ENCODE data around the gene TMIGD3. TPM values are rescaled to one million over a fixed set of nuclear protein-coding genes. Genes with fewer than 3 reads are reported as not detected.
"Not testable (repeated sequence)": the region's sequence is repeated elsewhere in the genome, so short reads cannot be mapped to it uniquely, and the experiment has no call there.

The TMIGD3 gene
- not detected in 2 replicates for total RNA-seq

DNA sequence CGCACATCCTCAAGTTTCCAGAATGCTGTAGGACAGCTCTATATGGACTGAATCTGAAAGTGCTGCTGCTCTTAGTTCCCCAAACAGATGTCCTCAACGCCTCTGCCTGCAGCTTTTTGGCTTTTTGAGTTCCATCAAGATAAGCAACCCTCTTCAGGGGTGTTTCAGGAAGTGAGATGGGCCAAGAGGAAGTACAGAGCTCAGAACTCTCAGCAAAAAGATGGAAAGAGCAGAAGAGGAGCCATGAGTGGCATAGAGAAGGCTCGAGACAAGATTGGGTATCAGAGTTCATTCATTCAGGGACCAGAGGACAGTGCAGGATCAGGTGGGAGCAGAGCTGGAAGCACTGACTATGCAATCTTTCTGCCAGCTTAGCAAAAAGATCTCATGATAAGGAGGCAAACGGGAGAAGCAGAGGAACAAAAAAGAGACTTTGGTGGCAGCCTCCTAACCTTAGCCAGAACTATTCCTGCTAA, at the start of gene TMIGD3, which contains the start of gene ADORA3:
TSS of gene TMIGD3 (minus strand) at position 49 of the 476 bp plus-strand sequence. CDS start 279 bp downstream, outside the sequence.
TSS of gene ADORA3 (minus strand) at position 49 of the 476 bp plus-strand sequence. CDS start 279 bp downstream, outside the sequence.
- no peak within 1 kb of the TSS for H3K4me3 Mint-ChIP-seq

DNA sequence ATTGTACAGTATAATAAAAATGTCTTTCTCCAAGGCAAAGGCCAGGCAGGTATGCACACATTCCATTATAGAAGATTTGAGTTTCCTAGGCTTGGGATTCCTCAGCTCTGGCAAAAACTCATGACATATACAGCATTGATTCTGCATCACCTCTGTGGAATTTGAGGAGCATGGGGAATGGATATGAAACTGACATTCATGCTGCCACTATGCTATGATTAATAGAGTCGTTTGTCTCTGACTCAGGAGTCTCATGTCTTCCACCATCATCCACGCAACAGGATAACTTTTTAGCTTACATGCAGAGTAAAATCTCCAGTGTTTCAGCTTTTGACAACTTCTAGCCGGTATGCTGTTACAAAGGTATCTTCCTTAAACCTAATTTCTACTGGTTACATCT, 49.8 kb upstream of the TMIGD3 start:
- peaks cover 17% of the 10 kb centered on the region for H3K4me1 Mint-ChIP-seq (ENCODE audit: low read depth)
- DNase-seq (ENCODE audit: low spot score), result no peak
- no peak overlapping the region for H3K4me3 Mint-ChIP-seq
- no peak overlapping the region for H3K27ac Mint-ChIP-seq
- intact Hi-C loops (cut with micrococcal nuclease), result loop anchor here (5.0 kb wide), 1 partner anchor 36 kb away; no protein-coding TSS in a partner anchor
- peaks cover 32% of the 10 kb centered on the region for H3K27me3 Mint-ChIP-seq (ENCODE audit: insufficient read depth)
- H3K9me3 Mint-ChIP-seq, result no peaks in the 10 kb centered on the region
- H3K36me3 Mint-ChIP-seq (ENCODE audit: low read depth), result peaks cover 6% of the 10 kb centered on the region

More for the DNA sequence above, at the start of gene TMIGD3, which contains the start of gene ADORA3:
- H3K9me3 Mint-ChIP-seq, result peaks cover 7% of the 10 kb centered on the region
- DNase-seq (ENCODE audit: low spot score), result no peak
- peaks cover 3% of the 10 kb centered on the region for H3K36me3 Mint-ChIP-seq (ENCODE audit: low read depth)
- intact Hi-C loops (cut with micrococcal nuclease), result no loop called here
- peaks cover 49% of the 10 kb centered on the region for H3K4me1 Mint-ChIP-seq (ENCODE audit: low read depth)
- H3K27me3 Mint-ChIP-seq (ENCODE audit: insufficient read depth), result no peaks in the 10 kb centered on the region
- H3K27ac Mint-ChIP-seq, result peak within 1 kb of the TSS; percentile 19

GRCh38 chr1:111552587-111552986, 49.2 kb upstream of the TMIGD3 start:
- peaks cover 37% of the 10 kb centered on the region for H3K27me3 Mint-ChIP-seq (ENCODE audit: insufficient read depth)
- DNase-seq (ENCODE audit: low spot score), result no peak
- intact Hi-C loops (cut with micrococcal nuclease), result loop anchor here (5.0 kb wide), 1 partner anchor 35 kb away; no protein-coding TSS in a partner anchor
- H3K4me1 Mint-ChIP-seq (ENCODE audit: low read depth), result peaks cover 17% of the 10 kb centered on the region
- H3K9me3 Mint-ChIP-seq, result no peaks in the 10 kb centered on the region
- H3K27ac Mint-ChIP-seq, result no peak overlapping the region
- no peak overlapping the region for H3K4me3 Mint-ChIP-seq
- peaks cover 6% of the 10 kb centered on the region for H3K36me3 Mint-ChIP-seq (ENCODE audit: low read depth)

DNA sequence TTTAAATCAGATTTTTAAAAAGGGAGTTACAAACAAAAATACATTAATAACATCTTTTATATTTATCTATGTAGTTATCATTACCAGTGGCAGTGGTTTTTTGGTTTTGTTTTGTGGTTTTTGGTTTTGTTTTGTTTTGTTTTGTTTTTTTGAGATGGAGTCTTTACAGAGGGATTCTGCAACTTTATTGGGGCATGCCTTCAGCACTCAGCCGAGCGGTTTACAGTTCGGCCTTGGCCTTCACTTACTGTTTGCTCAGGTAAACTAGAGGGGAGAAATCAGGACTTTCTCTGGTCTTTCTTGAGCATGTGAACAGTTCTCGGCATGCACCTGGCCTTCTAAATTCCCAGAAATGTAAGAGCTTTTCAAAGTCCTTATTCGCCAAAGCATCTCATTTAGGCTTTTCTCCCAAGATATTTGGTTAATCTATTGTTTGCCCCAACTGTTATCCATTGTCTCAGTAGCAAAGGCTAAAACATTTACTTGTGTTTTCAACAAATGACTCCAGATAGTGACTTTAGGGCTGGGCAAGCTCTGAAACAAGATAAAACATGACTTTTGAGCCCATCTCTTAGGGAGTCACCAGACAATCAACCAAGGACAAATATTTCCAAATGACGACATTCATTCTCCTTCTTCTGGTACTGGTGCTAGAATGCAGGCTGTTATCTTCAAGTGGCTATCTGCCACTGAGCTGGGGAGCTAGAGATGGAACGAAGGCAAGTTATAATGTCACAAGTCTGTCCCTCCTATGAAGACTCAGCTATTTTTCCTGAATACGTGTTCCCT, 48.4 kb upstream of the TMIGD3 start:
- Mint-ChIP-seq H3K9me3 (no peaks in the 10 kb centered on the region), H3K4me3 (no peak overlapping the region), H3K27me3 (ENCODE audit: insufficient read depth) (peaks cover 34% of the 10 kb centered on the region), H3K36me3 (ENCODE audit: low read depth) (peaks cover 6% of the 10 kb centered on the region), H3K4me1 (ENCODE audit: low read depth) (peaks cover 16% of the 10 kb centered on the region), H3K27ac (no peak overlapping the region)
- intact Hi-C loops (cut with micrococcal nuclease), result loop anchor here (5.0 kb wide), 1 partner anchor 35 kb away; no protein-coding TSS in a partner anchor
- no peak for DNase-seq (ENCODE audit: low spot score)

- DNase-seq (ENCODE audit: low spot score); H3K4me3 Mint-ChIP-seq; intact Hi-C loops (cut with micrococcal nuclease); H3K27ac Mint-ChIP-seq; H3K4me1 Mint-ChIP-seq (ENCODE audit: low read depth): not testable (repeated sequence)
- H3K27me3 Mint-ChIP-seq (ENCODE audit: insufficient read depth), result peaks cover 37% of the 10 kb centered on the region
- peaks cover 12% of the 10 kb centered on the region for H3K36me3 Mint-ChIP-seq (ENCODE audit: low read depth)
- peaks cover 12% of the 10 kb centered on the region for H3K9me3 Mint-ChIP-seq
These were observed 44.4 kb upstream of the TMIGD3 start for GRCh38 chr1:111547786-111548185.

DNA sequence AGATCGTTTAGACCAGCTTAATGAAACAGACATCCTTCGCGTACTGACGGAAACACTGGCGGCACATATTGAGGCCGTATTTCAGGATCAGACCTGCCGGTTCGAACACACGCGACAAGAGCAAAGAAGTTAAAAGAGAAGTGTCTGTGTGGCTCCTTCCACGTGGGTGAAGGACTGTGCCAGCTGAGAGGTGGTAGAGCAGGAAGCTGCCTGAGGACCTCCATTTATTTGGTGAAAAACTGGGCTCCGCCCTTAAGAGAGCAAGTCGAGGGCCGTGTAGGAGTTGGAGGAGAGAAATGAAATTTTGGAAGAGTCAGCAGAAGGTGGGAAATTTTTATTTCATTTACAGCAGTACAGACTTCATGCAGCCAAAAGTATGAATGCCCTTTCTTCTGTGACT, 38.8 kb upstream of the TMIGD3 start:
- H3K4me3 Mint-ChIP-seq, result no peak overlapping the region
- peaks cover 12% of the 10 kb centered on the region for H3K9me3 Mint-ChIP-seq
- H3K27ac Mint-ChIP-seq, result no peak overlapping the region
- DNase-seq (ENCODE audit: low spot score), result no peak
- peaks cover 8% of the 10 kb centered on the region for H3K4me1 Mint-ChIP-seq (ENCODE audit: low read depth)
- intact Hi-C loops (cut with micrococcal nuclease), result no loop called here
- peaks cover 8% of the 10 kb centered on the region for H3K36me3 Mint-ChIP-seq (ENCODE audit: low read depth)
- H3K27me3 Mint-ChIP-seq (ENCODE audit: insufficient read depth), result peaks cover 15% of the 10 kb centered on the region

GRCh38 chr1:111541721-111542120, 38.3 kb upstream of the TMIGD3 start:
- Mint-ChIP-seq H3K4me1 (ENCODE audit: low read depth) (peaks cover 8% of the 10 kb centered on the region), H3K4me3 (no peak overlapping the region), H3K9me3 (peaks cover 12% of the 10 kb centered on the region), H3K27ac (no peak overlapping the region), H3K36me3 (ENCODE audit: low read depth) (peaks cover 8% of the 10 kb centered on the region), H3K27me3 (ENCODE audit: insufficient read depth) (peaks cover 15% of the 10 kb centered on the region)
- DNase-seq (ENCODE audit: low spot score), result no peak
- intact Hi-C loops (cut with micrococcal nuclease), result no loop called here

GRCh38 chr1:111540928-111541327, 37.5 kb upstream of the TMIGD3 start:
- Mint-ChIP-seq H3K27ac (no peak overlapping the region), H3K36me3 (ENCODE audit: low read depth) (peaks cover 6% of the 10 kb centered on the region), H3K4me1 (ENCODE audit: low read depth) (peaks cover 8% of the 10 kb centered on the region), H3K9me3 (peaks cover 12% of the 10 kb centered on the region), H3K4me3 (no peak overlapping the region), H3K27me3 (ENCODE audit: insufficient read depth) (peaks cover 11% of the 10 kb centered on the region)
- intact Hi-C loops (cut with micrococcal nuclease), result no loop called here
- no peak for DNase-seq (ENCODE audit: low spot score)

GRCh38 chr1:111538343-111539025, 35.1 kb upstream of the TMIGD3 start:
- Mint-ChIP-seq H3K27me3 (ENCODE audit: insufficient read depth) (peaks cover 6% of the 10 kb centered on the region), H3K36me3 (ENCODE audit: low read depth) (no peaks in the 10 kb centered on the region), H3K9me3 (no peaks in the 10 kb centered on the region), H3K4me3 (no peak overlapping the region), H3K4me1 (ENCODE audit: low read depth) (peaks cover 8% of the 10 kb centered on the region), H3K27ac (no peak overlapping the region)
- DNase-seq (ENCODE audit: low spot score), result no peak
- intact Hi-C loops (cut with micrococcal nuclease), result no loop called here

DNA sequence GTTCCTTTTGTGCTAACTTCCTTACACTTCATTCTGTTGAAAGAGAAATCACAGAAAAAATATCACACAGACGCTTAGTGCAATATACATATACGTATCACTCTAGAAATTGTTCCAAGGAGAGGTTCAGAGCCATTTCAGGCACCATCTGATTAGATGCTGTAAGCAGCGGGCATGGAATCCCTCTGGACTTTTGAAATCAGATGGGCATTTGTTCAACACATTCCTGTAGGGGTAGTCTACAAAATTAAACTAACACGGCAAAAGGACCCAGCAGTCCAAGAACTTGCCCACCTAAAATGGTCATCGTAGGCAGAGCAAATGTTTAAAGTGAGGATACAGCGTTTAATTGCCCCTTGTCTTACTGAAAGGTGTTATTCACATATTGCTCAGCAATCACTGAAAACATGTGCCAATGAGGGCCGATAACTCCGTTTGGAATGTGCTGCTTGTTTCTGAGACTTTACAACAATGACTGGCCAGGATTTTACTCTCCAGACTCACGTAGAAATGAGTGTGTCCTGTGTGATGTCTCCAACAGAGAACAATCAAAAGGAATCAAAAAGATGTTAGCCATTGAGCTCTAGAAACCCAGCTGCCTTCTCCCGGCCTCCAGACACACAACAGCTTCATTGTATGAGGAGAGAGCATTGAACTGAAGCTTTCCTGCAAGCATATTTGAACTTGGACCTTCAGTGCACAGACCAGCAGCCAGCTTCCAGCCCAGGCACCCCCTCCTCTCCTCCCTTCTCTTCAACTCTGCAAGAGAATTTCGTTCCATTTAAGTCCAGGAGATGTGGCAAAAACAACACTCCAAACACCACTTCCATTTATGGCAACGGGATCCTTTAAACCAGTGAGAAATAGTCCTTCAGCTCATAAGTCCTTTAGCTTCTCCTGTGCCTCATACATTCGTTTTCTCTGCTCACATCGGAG, 32.1 kb upstream of the TMIGD3 start:
- no peak for DNase-seq (ENCODE audit: low spot score)
- Mint-ChIP-seq H3K27ac (no peak overlapping the region), H3K9me3 (peaks cover 3% of the 10 kb centered on the region), H3K4me3 (no peak overlapping the region), H3K36me3 (ENCODE audit: low read depth) (no peaks in the 10 kb centered on the region), H3K4me1 (ENCODE audit: low read depth) (peaks cover 8% of the 10 kb centered on the region), H3K27me3 (ENCODE audit: insufficient read depth) (peaks cover 3% of the 10 kb centered on the region)
- intact Hi-C loops (cut with micrococcal nuclease), result no loop called here

DNA sequence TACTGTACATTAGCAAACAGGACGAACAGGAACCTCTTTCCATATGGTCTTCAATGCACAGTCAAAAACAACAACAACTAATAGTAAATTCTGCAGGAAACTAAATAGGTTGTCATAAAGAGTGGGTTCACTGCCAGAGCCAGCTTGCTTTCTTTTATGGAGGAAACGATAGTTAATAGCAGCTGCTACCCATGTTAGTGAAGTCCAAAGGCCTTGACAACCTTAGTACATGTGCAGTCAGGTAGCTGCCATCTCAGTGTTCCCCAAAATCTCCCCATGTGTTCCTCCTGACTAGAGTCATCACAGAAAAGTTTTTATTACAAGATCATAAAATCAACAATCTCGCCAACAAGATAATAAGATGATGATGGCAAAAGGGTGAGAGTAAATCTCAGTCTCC, 16.6 kb upstream of the TMIGD3 start:
- no peak for DNase-seq (ENCODE audit: low spot score)
- Mint-ChIP-seq H3K27ac (no peak overlapping the region), H3K27me3 (ENCODE audit: insufficient read depth) (peaks cover 8% of the 10 kb centered on the region), H3K36me3 (ENCODE audit: low read depth) (peaks cover 2% of the 10 kb centered on the region), H3K4me1 (ENCODE audit: low read depth) (peaks cover 28% of the 10 kb centered on the region), H3K9me3 (peaks cover 5% of the 10 kb centered on the region), H3K4me3 (no peak overlapping the region)
- intact Hi-C loops (cut with micrococcal nuclease), result loop anchor here (1.0 kb wide), 1 partner anchor 24 kb away; no protein-coding TSS in a partner anchor

Data from activated T-helper 1 cell treated with anti-CD3 and anti-CD28 coated beads, Interleukin-12 subunit alpha, Interleukin-12 subunit beta, Interleukin-2, Interleukin-4 antibody, amounts not matched to agents 30 ng/mL and 10 ng/mL and 1 ng/mL, durations not matched to agents 14 hours and 24 hours and 36 hours (primary cell).